Measurements from ENCODE around the gene EVX1.

DNA sequence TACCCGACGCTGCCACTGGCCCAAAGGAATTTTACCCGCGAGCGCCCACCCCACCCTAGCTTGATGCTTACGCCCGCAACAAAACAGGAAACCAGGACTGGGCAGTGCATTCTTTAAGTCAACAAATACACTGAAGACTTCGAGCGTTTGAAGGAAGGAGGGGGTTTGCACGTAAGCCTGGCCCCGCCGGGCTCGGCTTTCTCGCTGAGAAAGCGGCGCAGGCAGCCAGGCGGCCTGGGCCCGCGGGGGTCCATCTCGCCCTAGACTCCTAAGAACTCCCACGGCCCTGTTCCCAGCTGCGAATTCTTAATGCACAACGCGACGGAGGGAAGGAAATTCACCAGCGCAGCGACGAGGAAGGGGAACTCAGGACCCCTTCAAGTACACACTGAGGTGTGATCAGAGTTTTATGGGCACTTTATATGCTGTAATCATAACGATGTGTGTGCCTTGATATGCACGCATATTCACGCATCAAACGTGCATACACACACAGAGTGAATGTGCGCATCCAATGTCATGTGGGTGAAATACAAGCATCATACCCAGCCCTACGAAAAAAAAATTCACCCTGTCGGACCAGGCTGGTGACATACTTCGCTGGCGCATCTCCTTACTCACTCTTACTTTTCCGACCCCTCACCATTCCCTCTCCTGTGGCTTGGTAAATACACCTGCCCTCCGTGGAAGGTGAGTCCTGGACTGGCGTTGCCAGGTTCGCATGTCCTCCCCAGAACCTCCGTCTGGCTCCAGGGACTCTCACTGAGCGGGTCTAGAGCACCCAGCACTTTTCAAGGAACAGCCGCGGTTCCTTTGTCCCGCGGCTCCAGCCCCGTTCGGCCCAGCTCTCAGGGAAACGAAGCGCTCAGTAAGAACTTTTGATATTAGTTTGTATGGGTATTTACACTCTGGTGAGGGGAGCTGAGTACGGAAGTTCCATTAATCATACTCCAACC, 37.0 kb upstream of the EVX1 start:
- TF ChIP-seq, protein P1, sequence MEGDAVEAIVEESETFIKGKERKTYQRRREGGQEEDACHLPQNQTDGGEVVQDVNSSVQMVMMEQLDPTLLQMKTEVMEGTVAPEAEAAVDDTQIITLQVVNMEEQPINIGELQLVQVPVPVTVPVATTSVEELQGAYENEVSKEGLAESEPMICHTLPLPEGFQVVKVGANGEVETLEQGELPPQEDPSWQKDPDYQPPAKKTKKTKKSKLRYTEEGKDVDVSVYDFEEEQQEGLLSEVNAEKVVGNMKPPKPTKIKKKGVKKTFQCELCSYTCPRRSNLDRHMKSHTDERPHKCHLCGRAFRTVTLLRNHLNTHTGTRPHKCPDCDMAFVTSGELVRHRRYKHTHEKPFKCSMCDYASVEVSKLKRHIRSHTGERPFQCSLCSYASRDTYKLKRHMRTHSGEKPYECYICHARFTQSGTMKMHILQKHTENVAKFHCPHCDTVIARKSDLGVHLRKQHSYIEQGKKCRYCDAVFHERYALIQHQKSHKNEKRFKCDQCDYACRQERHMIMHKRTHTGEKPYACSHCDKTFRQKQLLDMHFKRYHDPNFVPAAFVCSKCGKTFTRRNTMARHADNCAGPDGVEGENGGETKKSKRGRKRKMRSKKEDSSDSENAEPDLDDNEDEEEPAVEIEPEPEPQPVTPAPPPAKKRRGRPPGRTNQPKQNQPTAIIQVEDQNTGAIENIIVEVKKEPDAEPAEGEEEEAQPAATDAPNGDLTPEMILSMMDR (IDR thresholded peaks at IDR 0.05), result no peak
- TF ChIP-seq POLR2AphosphoS5 (IDR thresholded peaks at IDR 0.05; ENCODE audit: low read depth, low read length), result no peak

All from Panc1 (cell line).